Spleen (tissue), 11 donors: ENCODE results near the gene ZER1. TPM values are rescaled to one million over a fixed set of nuclear protein-coding genes. Genes with fewer than 3 reads are reported as not detected.
"Not testable (repeated sequence)": the region's sequence is repeated elsewhere in the genome, so short reads cannot be mapped to it uniquely, and the experiment has no call there.

Source experiments
- DNase-seq: peaks from one replicate; pipeline ENCODE4 v3.0.0-alpha.2; 2020
- H3K27ac ChIP-seq, 8 donors: fragments of 200-600 bp; sonication (generic) in 7 of 8; 1 replicate in 4 of 8; 2 replicates in 4 of 8; pipeline versions ENCODE4 v1.5.0 to v1.8.0; 2016 to 2021; ENCODE audit warnings: inconsistent platforms in 4 of 8, mild to moderate bottlenecking in 4 of 8, moderate library complexity in 1 of 8
- H3K27me3 ChIP-seq, 7 donors: fragments of 200-600 bp; sonication (generic) in 6 of 7; replicated peaks in 1 of 7; 1 replicate in 4 of 7; 2 replicates in 3 of 7; pipeline versions ENCODE4 v1.5.0 to v1.8.0; 2016 to 2021; ENCODE audit warnings: inconsistent platforms in 3 of 7, mild to moderate bottlenecking in 1 of 7
- H3K36me3 ChIP-seq, 6 donors: fragments of 200-600 bp; sonication (generic) in 5 of 6; 1 replicate in 4 of 6; 2 replicates in 2 of 6; pipeline versions ENCODE4 v1.5.0 to v1.8.0; 2016 to 2021; ENCODE audit warnings: inconsistent platforms in 2 of 6
- H3K4me1 ChIP-seq, 6 donors: fragments of 200-600 bp; sonication (generic) in 5 of 6; 1 replicate in 3 of 6; 2 replicates in 3 of 6; pipeline versions ENCODE4 v1.5.0 to v1.8.0; 2016 to 2021; ENCODE audit warnings: inconsistent platforms in 3 of 6
- H3K4me3 ChIP-seq, 8 donors: fragments of 200-600 bp; sonication (generic) in 7 of 8; 1 replicate in 4 of 8; 2 replicates in 4 of 8; pipeline versions ENCODE4 v1.5.0 to v1.8.0; 2016 to 2021; ENCODE audit warnings: inconsistent platforms in 4 of 8, mild to moderate bottlenecking in 4 of 8, moderate library complexity in 2 of 8
- H3K9me3 ChIP-seq, 8 donors: fragments of 200-600 bp; sonication (generic) in 7 of 8; 1 replicate in 4 of 8; 2 replicates in 4 of 8; pipeline versions ENCODE4 v1.5.0 to v1.8.0; 2016 to 2021; ENCODE audit warnings: inconsistent platforms in 4 of 8
- CTCF ChIP-seq, 11 experiments: fragments of 200-600 bp in 7 of 11; fragments of 450-650 bp in 4 of 11; sonication (generic) in 4 of 11; IDR thresholded peaks in 8 of 11; conservative IDR thresholded peaks in 3 of 11; 1 replicate in 7 of 11; 2 replicates in 4 of 11; pipeline versions ENCODE4 v1.4.0 to v1.8.0; 2016 to 2021; ENCODE audit warnings: antibody characterized with exemption in 11 of 11, inconsistent platforms in 4 of 11, mild to moderate bottlenecking in 1 of 11
- POLR2A ChIP-seq, 3 donors: fragments of 450-650 bp; IDR thresholded peaks; one replicate each; pipeline ENCODE4 v1.5.1; 2017; ENCODE audit warnings: antibody characterized with exemption in 3 of 3, mild to moderate bottlenecking in 1 of 3
- POLR2AphosphoS5 ChIP-seq, 3 donors: sonication (generic); formaldehyde crosslinking; IDR thresholded peaks; one replicate each; pipeline ENCODE4 v1.5.1; 2017; ENCODE audit warnings: antibody characterized with exemption in 3 of 3
- WGBS, 5 donors: extraction: QIAGEN DNeasy Blood & Tissue Kit in 3 of 5; methylation state at CpG; one replicate each; pipeline versions ENCODE4 v1.1.5 to v1.1.7; 2013 to 2018; 5-methylcytosine and 5-hydroxymethylcytosine counted together
- intact Hi-C: fragments of 100-400 bp; cut with DNase I; formaldehyde crosslinking; loops from one replicate; pipeline ENCODE4 v1.15.0; 2023; ENCODE audit warnings: low total_unique reads
- polyA plus RNA-seq, 3 donors: library from polyadenylated mRNA; stranded (reverse); fragments of 200-250 nt; gene quantifications; one replicate each; pipeline ENCODE4 v1.2.1, GENCODE V29; 2013
- total RNA-seq, 7 donors: library from RNA; depleted of rRNA in 3 of 7; stranded (reverse); fragments of >200 nt in 3 of 7; fragmentation: NEBNext Ultra II Directional in 4 of 7; extraction: Animal tissue kit (Norgen Biotek cat#: 25700) in 4 of 7; gene quantifications; one replicate each; pipeline versions ENCODE4 v1.1.0 to v1.2.1, GENCODE V29; 2016 to 2021
- donor health status: healthy with polysubstance abuse.
- donor health status: DM: no; HTN: no; CAD: no; lungs with moderate emphysema.
- donor health status: DM: no; HTN: no; CAD: no.
- donor health status: Bipolar disorder and iron deficiency.
- donor health status: healthy.
- donor health status: DM: no; HTN: no; CAD: no.
- donor health status: DM: yes; HTN: yes; CAD: no.

ZER1 gene
- total and polyA plus RNA-seq, 10 donors: 10.5 to 65.5 (median 35.1) TPM

GRCh38 chr9:128702445-128702948, 69.2 kb downstream of the ZER1 start, which contains the start of gene PKN3:
Gene PKN3 (plus strand): TSS chr9:128702503. CDS start chr9:128702916, 413 bp downstream.
- peak; percentile 95 for DNase-seq
- Histone ChIP-seq H3K36me3 (peaks cover 0 to 22% (median 0%) of the 10 kb centered on the region in 6 donors), H3K27ac (peak within 1 kb of the TSS; percentile 55 to 87 (median 80)), H3K27me3 (peaks cover 0 to 5% (median 0%) of the 10 kb centered on the region in 7 donors), H3K9me3 (no peaks in the 10 kb centered on the region), H3K4me1 (peaks cover 3 to 34% (median 22%) of the 10 kb centered on the region in 6 donors), H3K4me3 (peak within 1 kb of the TSS; percentile 54 to 94 (median 82))
- intact Hi-C loops: no loop called here
- TF ChIP-seq POLR2A (IDR thresholded peaks at IDR 0.05) (no peak), POLR2AphosphoS5 (IDR thresholded peaks at IDR 0.05) (peak; percentile 57 to 82 (median 69)), CTCF (IDR thresholded peaks at IDR 0.05 in 8 of 11, conservative IDR thresholded peaks at IDR 0.05 in 3 of 11) (peak; percentile 75 to 96 (median 90))
- WGBS, 5 donors: 0 to 1% (median 1%) methylated on average over 13 to 65 of the region's 65 CpGs

GRCh38 chr9:128701227-128701854, 70.4 kb downstream of the ZER1 start:
- intact Hi-C loops: no loop called here
- no peak overlapping the region for H3K27ac ChIP-seq
- peak; percentile 27 for DNase-seq
- H3K36me3 ChIP-seq: peaks cover 0 to 20% (median 4%) of the 10 kb centered on the region in 6 donors
- H3K4me1 ChIP-seq: peaks cover 3 to 34% (median 22%) of the 10 kb centered on the region in 6 donors
- H3K27me3 ChIP-seq: peaks cover 0 to 5% (median 0%) of the 10 kb centered on the region in 7 donors
- WGBS, 5 donors: 71 to 81% (median 75%) methylated on average over 10 of the region's 10 CpGs
- TF ChIP-seq CTCF (IDR thresholded peaks at IDR 0.05 in 8 of 11, conservative IDR thresholded peaks at IDR 0.05 in 3 of 11): no peak
- no peak for TF ChIP-seq POLR2A (IDR thresholded peaks at IDR 0.05)
- no peak for TF ChIP-seq POLR2AphosphoS5 (IDR thresholded peaks at IDR 0.05)
- no peaks in the 10 kb centered on the region for H3K9me3 ChIP-seq
- H3K4me3 ChIP-seq: no peak overlapping the region

DNA sequence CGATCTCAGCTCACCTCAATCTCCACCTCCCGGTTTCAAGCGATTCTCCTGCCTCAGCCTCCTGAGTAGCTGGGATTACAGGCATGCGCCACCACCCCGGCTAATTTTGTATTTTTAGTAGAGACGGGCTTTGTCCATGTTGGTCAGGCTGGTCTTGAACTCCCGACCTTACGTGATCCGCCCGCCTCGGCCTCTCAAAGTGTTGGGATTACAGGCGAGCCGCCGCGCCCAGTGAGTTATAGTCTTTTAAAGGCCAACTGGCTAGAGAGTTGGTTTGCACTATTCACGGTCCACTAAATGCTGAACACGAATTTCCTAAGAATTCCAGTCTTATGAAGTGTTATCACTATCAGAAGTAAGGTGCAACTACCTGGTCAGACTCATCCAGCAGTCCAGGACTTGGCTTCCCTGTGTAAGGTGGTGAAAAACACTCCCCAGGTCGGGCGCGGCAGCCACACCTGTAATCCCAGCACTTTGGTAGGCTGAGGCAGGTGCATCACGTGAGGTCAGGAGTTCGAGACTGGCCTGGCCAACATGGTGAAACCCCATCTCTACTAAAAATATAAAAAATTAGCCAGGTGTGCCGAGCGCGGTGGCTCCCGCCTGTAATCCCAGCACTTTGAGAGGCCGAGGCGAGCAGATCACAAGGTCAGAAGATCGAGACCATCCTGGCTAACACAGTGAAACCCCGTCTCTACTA, 72.5 kb downstream of the ZER1 start:
- H3K27ac ChIP-seq, H3K9me3 ChIP-seq, H3K27me3 ChIP-seq, H3K4me3 ChIP-seq, intact Hi-C loops: not testable (repeated sequence)
- Histone ChIP-seq H3K36me3 (peaks cover 0 to 30% (median 20%) of the 10 kb centered on the region in 6 donors), H3K4me1 (peaks cover 3 to 33% (median 22%) of the 10 kb centered on the region in 6 donors)
- TF ChIP-seq POLR2AphosphoS5 (IDR thresholded peaks at IDR 0.05): peak in 2 of 3 donors; percentile 7 to 37
- peak; percentile 53 for DNase-seq
- WGBS, 5 donors: 92 to 97% (median 94%) methylated on average over 29 to 30 of the region's 30 CpGs

DNA sequence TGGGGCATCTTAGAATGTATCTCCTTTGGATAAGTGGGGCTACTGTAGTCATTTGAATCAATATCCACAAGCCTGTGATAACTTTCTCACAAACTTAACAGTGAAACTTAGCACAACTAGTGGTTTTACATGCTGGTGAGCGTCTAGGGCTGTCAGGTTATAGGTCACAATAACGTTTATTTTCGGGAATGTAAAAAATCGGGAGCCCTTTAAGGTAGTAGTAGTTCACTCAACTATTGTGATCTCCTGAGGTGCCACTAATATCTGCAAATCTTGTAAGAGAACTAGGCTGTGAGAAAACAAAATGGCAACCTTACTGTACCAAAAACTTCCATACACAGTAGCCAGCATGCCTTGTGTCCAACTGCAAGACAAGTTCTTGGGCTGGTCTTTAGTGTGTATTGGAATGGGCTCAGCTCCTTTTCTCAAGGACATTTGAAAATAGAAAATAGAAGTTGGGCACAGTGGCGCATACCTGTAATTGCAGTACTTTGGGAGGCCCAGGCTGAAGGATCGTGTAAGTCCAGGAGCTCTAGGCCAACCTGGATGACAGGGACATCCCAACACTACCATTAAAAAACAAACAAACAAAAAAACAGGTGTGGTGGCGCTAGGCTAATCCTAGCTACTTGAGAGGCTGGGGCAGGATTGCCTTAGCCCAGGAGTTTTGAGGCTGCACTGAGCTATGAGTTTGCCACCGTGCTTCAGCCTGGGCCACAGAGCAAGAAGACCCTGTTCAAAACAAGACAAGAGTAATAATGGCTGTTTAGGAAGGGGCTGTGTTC, 74.6 kb downstream of the ZER1 start:
- intact Hi-C loops: no loop called here
- H3K4me1 ChIP-seq: peaks cover 0 to 21% (median 8%) of the 10 kb centered on the region in 6 donors
- no peak overlapping the region for H3K27ac ChIP-seq
- H3K36me3 ChIP-seq: peaks cover 5 to 52% (median 41%) of the 10 kb centered on the region in 6 donors
- H3K27me3 ChIP-seq: no peaks in the 10 kb centered on the region
- WGBS, 5 donors: 74 to 82% (median 80%) methylated on average over 8 of the region's 8 CpGs
- TF ChIP-seq CTCF (IDR thresholded peaks at IDR 0.05 in 8 of 11, conservative IDR thresholded peaks at IDR 0.05 in 3 of 11) (no peak), POLR2A (IDR thresholded peaks at IDR 0.05) (no peak), POLR2AphosphoS5 (IDR thresholded peaks at IDR 0.05) (no peak)
- H3K4me3 ChIP-seq: no peak overlapping the region
- no peaks in the 10 kb centered on the region for H3K9me3 ChIP-seq
- DNase-seq: no peak
